HL-60 (cell line): ENCODE measurements around the gene MBD5.
A peak's percentile ranks its signal among the peaks of the same experiment; 100 is the strongest.

Experiments used
- DNase-seq, 2 experiments: peaks; one replicate each; pipeline ENCODE4 v3.0.0-alpha.2; 2010 to 2020; ENCODE audit warnings: low read depth in 1 of 2, low spot score in 1 of 2
- H3K27ac ChIP-seq: fragments of 250-450 bp; sonication (Bioruptor Pico); replicated peaks from 2 replicates; pipeline ENCODE4 v1.5.1; 2020; ENCODE audit warnings: mild to moderate bottlenecking, moderate library complexity
- H3K27me3 ChIP-seq: fragments of 250-450 bp; sonication (Bioruptor Pico); 2 replicates; pipeline ENCODE4 v1.5.1; 2021; ENCODE audit warnings: mild to moderate bottlenecking, moderate library complexity; ENCODE audit not compliant: insufficient read depth, poor library complexity, severe bottlenecking
- H3K4me3 ChIP-seq: replicated peaks from 2 replicates; pipeline ENCODE4 v1.5.1; 2011; ENCODE audit warnings: mild to moderate bottlenecking, control low read depth, low read length; ENCODE audit not compliant: insufficient read depth
- CTCF ChIP-seq: IDR thresholded peaks from one replicate; pipeline ENCODE4 v1.5.1; 2011; ENCODE audit warnings: low read length, control low read depth, inconsistent platforms; ENCODE audit not compliant: insufficient read depth
- GABPA ChIP-seq: IDR thresholded peaks from 2 replicates; pipeline ENCODE4 v1.6.1; 2012; ENCODE audit warnings: low read depth
- POLR2AphosphoS5 ChIP-seq: IDR thresholded peaks from 2 replicates; pipeline ENCODE4 v1.6.1; 2012; ENCODE audit warnings: low read depth
- SPI1 ChIP-seq: IDR thresholded peaks from 2 replicates; pipeline ENCODE4 v1.6.1; 2012; ENCODE audit warnings: low read depth, mild to moderate bottlenecking, borderline replicate concordance
- TF ChIP-seq, protein P1 (sequence below): IDR thresholded peaks from 2 replicates; pipeline ENCODE4 v1.6.1; 2012; ENCODE audit warnings: low read depth; ENCODE audit not compliant: insufficient replicate concordance

The MBD5 gene

GRCh38 chr2:148517296-148517695 lies 496.4 kb downstream of the MBD5 start:
- no peak for DNase-seq
- TF ChIP-seq GABPA = no peak
- no peak for TF ChIP-seq POLR2AphosphoS5
- no peak for TF ChIP-seq SPI1
- TF ChIP-seq CTCF = no peak
- TF ChIP-seq, protein P1, sequence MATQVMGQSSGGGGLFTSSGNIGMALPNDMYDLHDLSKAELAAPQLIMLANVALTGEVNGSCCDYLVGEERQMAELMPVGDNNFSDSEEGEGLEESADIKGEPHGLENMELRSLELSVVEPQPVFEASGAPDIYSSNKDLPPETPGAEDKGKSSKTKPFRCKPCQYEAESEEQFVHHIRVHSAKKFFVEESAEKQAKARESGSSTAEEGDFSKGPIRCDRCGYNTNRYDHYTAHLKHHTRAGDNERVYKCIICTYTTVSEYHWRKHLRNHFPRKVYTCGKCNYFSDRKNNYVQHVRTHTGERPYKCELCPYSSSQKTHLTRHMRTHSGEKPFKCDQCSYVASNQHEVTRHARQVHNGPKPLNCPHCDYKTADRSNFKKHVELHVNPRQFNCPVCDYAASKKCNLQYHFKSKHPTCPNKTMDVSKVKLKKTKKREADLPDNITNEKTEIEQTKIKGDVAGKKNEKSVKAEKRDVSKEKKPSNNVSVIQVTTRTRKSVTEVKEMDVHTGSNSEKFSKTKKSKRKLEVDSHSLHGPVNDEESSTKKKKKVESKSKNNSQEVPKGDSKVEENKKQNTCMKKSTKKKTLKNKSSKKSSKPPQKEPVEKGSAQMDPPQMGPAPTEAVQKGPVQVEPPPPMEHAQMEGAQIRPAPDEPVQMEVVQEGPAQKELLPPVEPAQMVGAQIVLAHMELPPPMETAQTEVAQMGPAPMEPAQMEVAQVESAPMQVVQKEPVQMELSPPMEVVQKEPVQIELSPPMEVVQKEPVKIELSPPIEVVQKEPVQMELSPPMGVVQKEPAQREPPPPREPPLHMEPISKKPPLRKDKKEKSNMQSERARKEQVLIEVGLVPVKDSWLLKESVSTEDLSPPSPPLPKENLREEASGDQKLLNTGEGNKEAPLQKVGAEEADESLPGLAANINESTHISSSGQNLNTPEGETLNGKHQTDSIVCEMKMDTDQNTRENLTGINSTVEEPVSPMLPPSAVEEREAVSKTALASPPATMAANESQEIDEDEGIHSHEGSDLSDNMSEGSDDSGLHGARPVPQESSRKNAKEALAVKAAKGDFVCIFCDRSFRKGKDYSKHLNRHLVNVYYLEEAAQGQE = no peak

DNA sequence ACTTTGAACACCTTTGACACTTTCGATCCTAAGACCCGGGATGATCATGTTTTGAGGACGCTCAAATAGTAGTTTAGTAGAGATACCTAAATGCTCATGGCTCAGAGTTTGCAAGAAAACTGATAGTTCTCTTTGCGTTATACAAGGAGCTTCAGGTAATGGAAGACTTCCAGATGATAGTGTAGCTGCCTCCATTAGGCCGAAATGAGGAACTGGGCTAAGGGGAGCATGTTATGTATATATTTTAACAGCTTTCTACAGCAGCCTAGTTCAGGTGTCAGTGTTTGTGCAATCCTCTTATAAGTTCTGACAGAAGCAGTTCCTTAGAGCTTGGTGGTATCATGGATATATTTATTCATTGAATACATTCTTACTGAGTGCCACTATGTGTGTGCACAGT lies 496.9 kb downstream of the MBD5 start:
- no peaks in the 10 kb centered on the region for H3K27me3 ChIP-seq
- no peak for DNase-seq
- no peak overlapping the region for H3K27ac ChIP-seq
- no peak overlapping the region for H3K4me3 ChIP-seq
- no peak for TF ChIP-seq CTCF
- peak; percentile 81 for TF ChIP-seq SPI1

More at GRCh38 chr2:148517296-148517695, 496.4 kb downstream of the MBD5 start:
- Histone ChIP-seq H3K27me3 (no peaks in the 10 kb centered on the region), H3K4me3 (no peak overlapping the region), H3K27ac (no peak overlapping the region)

- H3K27ac ChIP-seq = no peak overlapping the region
- H3K4me3 ChIP-seq = no peak overlapping the region
- H3K27me3 ChIP-seq = no peaks in the 10 kb centered on the region
- no peak for DNase-seq
- TF ChIP-seq GABPA (no peak), SPI1 (no peak), CTCF (no peak), POLR2AphosphoS5 (no peak)
- TF ChIP-seq, protein P1 = no peak
These were observed 498.1 kb downstream of the MBD5 start for GRCh38 chr2:148519013-148519412.

GRCh38 chr2:148521181-148521580 lies 500.3 kb downstream of the MBD5 start:
- Histone ChIP-seq H3K27me3 (no peaks in the 10 kb centered on the region), H3K4me3 (no peak overlapping the region), H3K27ac (no peak overlapping the region)
- no peak for DNase-seq
- TF ChIP-seq CTCF = no peak
- TF ChIP-seq, protein P1 = no peak
- no peak for TF ChIP-seq SPI1
- no peak for TF ChIP-seq GABPA
- TF ChIP-seq POLR2AphosphoS5 = no peak
